Gastroesophageal sphincter (tissue), 4 donors: ENCODE measurements around the gene LUC7L2. TPM values are rescaled to one million over a fixed set of nuclear protein-coding genes. Genes with fewer than 3 reads are reported as not detected.

Source experiments
- ATAC-seq: fragments of 150-250 bp; one replicate; pipeline ENCODE4 v1.9.1; 2016; ENCODE audit warnings: mild to moderate bottlenecking, moderate library complexity
- H3K27ac ChIP-seq, 4 donors: fragments of 200-600 bp; sonication (generic) in 3 of 4; 1 replicate in 3 of 4; 2 replicates in 1 of 4; pipeline ENCODE4 v1.5.1; 2016 to 2019
- H3K27me3 ChIP-seq: fragments of 200-600 bp; sonication (generic); one replicate; pipeline ENCODE4 v1.5.1; 2019
- H3K36me3 ChIP-seq, 2 donors: fragments of 200-600 bp; sonication (generic); one replicate each; pipeline ENCODE4 v1.5.1; 2019; ENCODE audit warnings: control low read depth in 1 of 2
- H3K4me1 ChIP-seq, 3 donors: fragments of 200-600 bp; sonication (generic); 1 replicate in 2 of 3; 2 replicates in 1 of 3; pipeline ENCODE4 v1.5.1; 2016 to 2019; ENCODE audit warnings: control low read depth in 2 of 3
- H3K4me3 ChIP-seq, 2 donors: fragments of 200-600 bp; sonication (generic); one replicate each; pipeline ENCODE4 v1.5.1; 2019; ENCODE audit warnings: mild to moderate bottlenecking in 1 of 2, moderate library complexity in 1 of 2
- H3K9me3 ChIP-seq, 3 donors: fragments of 200-600 bp; sonication (generic); one replicate each; pipeline ENCODE4 v1.5.1; 2017 to 2019; ENCODE audit warnings: control low read depth in 2 of 3
- EP300 ChIP-seq: sonication (generic); formaldehyde crosslinking; IDR thresholded peaks from one replicate; pipeline ENCODE4 v1.6.1; 2017; ENCODE audit warnings: antibody characterized with exemption, mild to moderate bottlenecking
- POLR2A ChIP-seq, 2 donors: fragments of 450-650 bp; IDR thresholded peaks; one replicate each; pipeline ENCODE4 v1.6.1; 2017; ENCODE audit warnings: antibody characterized with exemption in 2 of 2, mild to moderate bottlenecking in 2 of 2, moderate library complexity in 1 of 2
- POLR2AphosphoS5 ChIP-seq: sonication (generic); formaldehyde crosslinking; IDR thresholded peaks from one replicate; pipeline ENCODE4 v1.6.1; 2017; ENCODE audit warnings: antibody characterized with exemption
- WGBS, 2 donors: methylation state at CpG; one replicate each; pipeline ENCODE4 v1.1.5; 2018; ENCODE audit warnings: low coverage in 1 of 2; 5-methylcytosine and 5-hydroxymethylcytosine counted together
- total RNA-seq, 4 donors: library from RNA; depleted of rRNA; stranded (reverse); fragments of >200 nt; gene quantifications; one replicate each; pipeline ENCODE4 v1.1.0, GENCODE V29; 2016
- TF ChIP-seq, protein P1 (sequence below), 4 experiments: fragments of 200-600 bp in 2 of 4; fragments of 450-650 bp in 2 of 4; sonication (generic) in 1 of 4; IDR thresholded peaks; one replicate each; pipeline ENCODE4 v1.5.1; 2017 to 2019; ENCODE audit warnings: antibody characterized with exemption in 4 of 4, mild to moderate bottlenecking in 2 of 4, moderate library complexity in 2 of 4

Gene LUC7L2
- total RNA-seq, 4 donors from 2014 or later = 61.5 to 106 (median 72.6) TPM

GRCh38 chr7:139360948-139361307 lies 1.2 kb downstream of the LUC7L2 start:
- Histone ChIP-seq H3K27me3 (no peaks in the 10 kb centered on the region), H3K4me3 (peak overlapping the region; percentile 84), H3K4me1 (peaks cover 5 to 62% (median 7%) of the 10 kb centered on the region in 3 donors), H3K9me3 (no peaks in the 10 kb centered on the region), H3K27ac (peak overlapping the region; percentile 97 to 100 (median 100)), H3K36me3 (peaks cover 0 to 9% of the 10 kb centered on the region in 2 donors)
- ATAC-seq = no peak
- WGBS, 2 donors = 0% methylated on average over 2 of the region's 2 CpGs
- TF ChIP-seq POLR2AphosphoS5 = no peak
- no peak for TF ChIP-seq EP300

GRCh38 chr7:139361523-139361922 lies 1.8 kb downstream of the LUC7L2 start:
- Histone ChIP-seq H3K4me1 (peaks cover 5 to 65% (median 7%) of the 10 kb centered on the region in 3 donors), H3K27me3 (no peaks in the 10 kb centered on the region), H3K4me3 (peak overlapping the region in 1 of 2 donors; percentile 84), H3K27ac (peak overlapping the region in 2 of 4 donors; percentile 99 to 100), H3K9me3 (no peaks in the 10 kb centered on the region), H3K36me3 (peaks cover 0 to 9% of the 10 kb centered on the region in 2 donors)
- TF ChIP-seq POLR2AphosphoS5 = no peak
- TF ChIP-seq EP300 = no peak
- TF ChIP-seq, protein P1, sequence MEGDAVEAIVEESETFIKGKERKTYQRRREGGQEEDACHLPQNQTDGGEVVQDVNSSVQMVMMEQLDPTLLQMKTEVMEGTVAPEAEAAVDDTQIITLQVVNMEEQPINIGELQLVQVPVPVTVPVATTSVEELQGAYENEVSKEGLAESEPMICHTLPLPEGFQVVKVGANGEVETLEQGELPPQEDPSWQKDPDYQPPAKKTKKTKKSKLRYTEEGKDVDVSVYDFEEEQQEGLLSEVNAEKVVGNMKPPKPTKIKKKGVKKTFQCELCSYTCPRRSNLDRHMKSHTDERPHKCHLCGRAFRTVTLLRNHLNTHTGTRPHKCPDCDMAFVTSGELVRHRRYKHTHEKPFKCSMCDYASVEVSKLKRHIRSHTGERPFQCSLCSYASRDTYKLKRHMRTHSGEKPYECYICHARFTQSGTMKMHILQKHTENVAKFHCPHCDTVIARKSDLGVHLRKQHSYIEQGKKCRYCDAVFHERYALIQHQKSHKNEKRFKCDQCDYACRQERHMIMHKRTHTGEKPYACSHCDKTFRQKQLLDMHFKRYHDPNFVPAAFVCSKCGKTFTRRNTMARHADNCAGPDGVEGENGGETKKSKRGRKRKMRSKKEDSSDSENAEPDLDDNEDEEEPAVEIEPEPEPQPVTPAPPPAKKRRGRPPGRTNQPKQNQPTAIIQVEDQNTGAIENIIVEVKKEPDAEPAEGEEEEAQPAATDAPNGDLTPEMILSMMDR (IDR thresholded peaks at IDR 0.05) = no peak
- TF ChIP-seq POLR2A (IDR thresholded peaks at IDR 0.05) = no peak
- no peak for ATAC-seq
- 10 to 18% methylated on average over 3 of the region's 3 CpGs for WGBS, 2 donors

- Histone ChIP-seq H3K27ac (no peak overlapping the region), H3K27me3 (no peaks in the 10 kb centered on the region), H3K9me3 (no peaks in the 10 kb centered on the region), H3K4me3 (no peak overlapping the region), H3K36me3 (peaks cover 0 to 15% of the 10 kb centered on the region in 2 donors), H3K4me1 (peaks cover 5 to 73% (median 7%) of the 10 kb centered on the region in 3 donors)
- 25 to 53% methylated on average over 2 to 3 of the region's 3 CpGs for WGBS, 2 donors
- TF ChIP-seq POLR2A (IDR thresholded peaks at IDR 0.05) = no peak
- TF ChIP-seq POLR2AphosphoS5 = no peak
- TF ChIP-seq EP300 = no peak
- no peak for ATAC-seq
These were observed 2.6 kb downstream of the LUC7L2 start for GRCh38 chr7:139362302-139362701.

- H3K4me3 ChIP-seq = no peak overlapping the region
- 74 to 97% methylated on average over 5 to 6 of the region's 6 CpGs for WGBS, 2 donors
These were observed 3.3 kb downstream of the LUC7L2 start for GRCh38 chr7:139362981-139363380.

GRCh38 chr7:139365336-139365735 lies 5.6 kb downstream of the LUC7L2 start:
- H3K36me3 ChIP-seq = peaks cover 0 to 15% of the 10 kb centered on the region in 2 donors
- H3K9me3 ChIP-seq = no peaks in the 10 kb centered on the region
- peak overlapping the region in 1 of 4 donors; percentile 6 for H3K27ac ChIP-seq
- TF ChIP-seq, protein P1 (IDR thresholded peaks at IDR 0.05) = no peak
- TF ChIP-seq POLR2AphosphoS5 (no peak), EP300 (no peak), POLR2A (IDR thresholded peaks at IDR 0.05) (no peak)
- no peak for ATAC-seq
- H3K4me3 ChIP-seq = no peak overlapping the region
- no peaks in the 10 kb centered on the region for H3K27me3 ChIP-seq
- 67 to 68% methylated on average over 2 of the region's 2 CpGs for whole genome bisulfite sequencing, 2 donors
- peaks cover 13 to 91% (median 16%) of the 10 kb centered on the region in 3 donors for H3K4me1 ChIP-seq

More at GRCh38 chr7:139362981-139363380, 3.3 kb downstream of the LUC7L2 start:
- no peaks in the 10 kb centered on the region for H3K9me3 ChIP-seq
- peaks cover 5 to 74% (median 7%) of the 10 kb centered on the region in 3 donors for H3K4me1 ChIP-seq
- no peak overlapping the region for H3K27ac ChIP-seq
- no peak for ATAC-seq
- peaks cover 0 to 15% of the 10 kb centered on the region in 2 donors for H3K36me3 ChIP-seq
- TF ChIP-seq, protein P1 (IDR thresholded peaks at IDR 0.05) = no peak
- TF ChIP-seq EP300 (no peak), POLR2A (IDR thresholded peaks at IDR 0.05) (no peak), POLR2AphosphoS5 (no peak)
- H3K27me3 ChIP-seq = no peaks in the 10 kb centered on the region

GRCh38 chr7:139366400-139366799 lies 6.7 kb downstream of the LUC7L2 start:
- ATAC-seq = no peak
- H3K36me3 ChIP-seq = peaks cover 0 to 15% of the 10 kb centered on the region in 2 donors
- H3K9me3 ChIP-seq = no peaks in the 10 kb centered on the region
- peaks cover 13 to 97% (median 21%) of the 10 kb centered on the region in 3 donors for H3K4me1 ChIP-seq
- H3K4me3 ChIP-seq = no peak overlapping the region
- H3K27me3 ChIP-seq = no peaks in the 10 kb centered on the region
- TF ChIP-seq, protein P1 (IDR thresholded peaks at IDR 0.05) = no peak
- TF ChIP-seq EP300 = no peak
- TF ChIP-seq POLR2AphosphoS5 = no peak
- no peak for TF ChIP-seq POLR2A (IDR thresholded peaks at IDR 0.05)
- no peak overlapping the region for H3K27ac ChIP-seq
- 77 to 86% methylated on average over 2 to 6 of the region's 6 CpGs for WGBS, 2 donors
